ENCODE data around the gene RNF41.

DNA sequence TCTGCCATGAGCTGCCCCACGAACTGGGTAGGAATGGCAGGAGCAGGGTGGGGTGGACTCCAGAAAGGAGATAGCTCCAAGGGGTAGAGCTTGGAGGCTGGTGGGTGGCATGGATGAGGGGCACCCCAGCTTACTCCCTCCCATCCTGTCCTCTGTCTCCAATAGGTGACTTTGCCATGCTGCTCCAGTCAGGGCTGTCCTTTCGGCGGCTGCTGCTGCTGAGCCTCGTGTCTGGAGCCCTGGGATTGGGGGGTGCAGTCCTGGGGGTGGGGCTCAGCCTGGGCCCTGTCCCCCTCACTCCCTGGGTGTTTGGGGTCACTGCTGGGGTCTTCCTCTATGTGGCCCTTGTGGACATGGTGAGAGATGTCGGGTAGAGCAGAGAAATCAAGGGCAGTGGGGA, 15.3 kb upstream of the RNF41 start:
- TF ChIP-seq, protein P1, sequence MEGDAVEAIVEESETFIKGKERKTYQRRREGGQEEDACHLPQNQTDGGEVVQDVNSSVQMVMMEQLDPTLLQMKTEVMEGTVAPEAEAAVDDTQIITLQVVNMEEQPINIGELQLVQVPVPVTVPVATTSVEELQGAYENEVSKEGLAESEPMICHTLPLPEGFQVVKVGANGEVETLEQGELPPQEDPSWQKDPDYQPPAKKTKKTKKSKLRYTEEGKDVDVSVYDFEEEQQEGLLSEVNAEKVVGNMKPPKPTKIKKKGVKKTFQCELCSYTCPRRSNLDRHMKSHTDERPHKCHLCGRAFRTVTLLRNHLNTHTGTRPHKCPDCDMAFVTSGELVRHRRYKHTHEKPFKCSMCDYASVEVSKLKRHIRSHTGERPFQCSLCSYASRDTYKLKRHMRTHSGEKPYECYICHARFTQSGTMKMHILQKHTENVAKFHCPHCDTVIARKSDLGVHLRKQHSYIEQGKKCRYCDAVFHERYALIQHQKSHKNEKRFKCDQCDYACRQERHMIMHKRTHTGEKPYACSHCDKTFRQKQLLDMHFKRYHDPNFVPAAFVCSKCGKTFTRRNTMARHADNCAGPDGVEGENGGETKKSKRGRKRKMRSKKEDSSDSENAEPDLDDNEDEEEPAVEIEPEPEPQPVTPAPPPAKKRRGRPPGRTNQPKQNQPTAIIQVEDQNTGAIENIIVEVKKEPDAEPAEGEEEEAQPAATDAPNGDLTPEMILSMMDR (IDR thresholded peaks at IDR 0.05): no peak
- TF ChIP-seq POLR2A (IDR thresholded peaks at IDR 0.05): no peak

Measured in heart left ventricle (tissue), 13 donors.